Measurements from ENCODE around the gene ATP2B2.

- TF ChIP-seq TSHZ2 (CRISPR knock-in tag; IDR thresholded peaks at IDR 0.05) (no peak), ZFP30 (CRISPR knock-in tag; IDR thresholded peaks at IDR 0.05) (no peak), ARNTL (CRISPR knock-in tag; IDR thresholded peaks at IDR 0.05; ENCODE audit: borderline replicate concordance, low read depth) (no peak), ZFP3 (CRISPR knock-in tag; IDR thresholded peaks at IDR 0.05) (no peak), SNAI2 (CRISPR knock-in tag; IDR thresholded peaks at IDR 0.05) (no peak), RARB (CRISPR knock-in tag; IDR thresholded peaks at IDR 0.05) (no peak), POU6F1 (CRISPR knock-in tag; IDR thresholded peaks at IDR 0.05; ENCODE audit: borderline replicate concordance, low read depth) (no peak), ZNF8 (CRISPR knock-in tag; IDR thresholded peaks at IDR 0.05) (no peak), PATZ1 (CRISPR knock-in tag; IDR thresholded peaks at IDR 0.05; ENCODE audit: borderline replicate concordance) (no peak), CREB5 (CRISPR knock-in tag; IDR thresholded peaks at IDR 0.05; ENCODE audit: low read depth) (no peak), CSRNP3 (CRISPR knock-in tag; IDR thresholded peaks at IDR 0.05) (no peak), TOX (CRISPR knock-in tag; IDR thresholded peaks at IDR 0.05; ENCODE audit: borderline replicate concordance) (no peak)
Measured at GRCh38 chr3:10551821-10552630, 46.6 kb upstream of the ATP2B2 start.

Data from SK-N-SH treated with all-trans-retinoic acid at 6 μM for 48 hours (cell line).